Fibroblast of villous mesenchyme (primary cell): ENCODE measurements around the gene CLDN9. TPM values are rescaled to one million over a fixed set of nuclear protein-coding genes. Genes with fewer than 3 reads are reported as not detected.

Experiments used
- DNase-seq: peaks from one replicate; pipeline ENCODE4 v3.0.0-alpha.2; 2010; ENCODE audit warnings: low read depth
- H3K4me3 ChIP-seq: 2 replicates; pipeline ENCODE4 v1.5.1; 2011; ENCODE audit warnings: low read depth, mild to moderate bottlenecking, low read length
- total RNA-seq: library from RNA; depleted of rRNA; stranded (reverse); fragments of >200 nt; gene quantifications from 2 replicates; pipeline ENCODE4 v1.2.3, GENCODE V29; 2012
- TF ChIP-seq, protein P1 (sequence below): IDR thresholded peaks from 2 replicates; pipeline ENCODE4 v1.5.1; 2012; ENCODE audit warnings: low read depth, mild to moderate bottlenecking, low read length; ENCODE audit not compliant: insufficient read depth

CLDN9 gene
- total RNA-seq, 1 donor: not detected

DNA sequence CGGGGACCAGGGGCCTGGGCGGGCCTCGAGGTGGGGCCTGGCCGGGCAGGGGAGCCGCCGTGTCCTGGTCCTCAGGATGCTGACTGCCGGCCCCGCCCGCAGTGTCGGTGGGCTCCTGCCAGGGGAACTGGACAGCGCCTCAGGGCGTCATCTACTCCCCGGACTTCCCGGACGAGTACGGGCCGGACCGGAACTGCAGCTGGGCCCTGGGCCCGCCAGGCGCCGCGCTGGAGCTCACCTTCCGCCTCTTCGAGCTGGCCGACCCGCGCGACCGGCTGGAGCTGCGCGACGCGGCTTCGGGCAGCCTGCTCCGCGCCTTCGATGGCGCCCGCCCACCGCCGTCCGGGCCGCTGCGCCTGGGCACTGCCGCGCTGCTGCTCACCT lies 45.9 kb upstream of the CLDN9 start:
- no peak for DNase-seq
- TF ChIP-seq, protein P1, sequence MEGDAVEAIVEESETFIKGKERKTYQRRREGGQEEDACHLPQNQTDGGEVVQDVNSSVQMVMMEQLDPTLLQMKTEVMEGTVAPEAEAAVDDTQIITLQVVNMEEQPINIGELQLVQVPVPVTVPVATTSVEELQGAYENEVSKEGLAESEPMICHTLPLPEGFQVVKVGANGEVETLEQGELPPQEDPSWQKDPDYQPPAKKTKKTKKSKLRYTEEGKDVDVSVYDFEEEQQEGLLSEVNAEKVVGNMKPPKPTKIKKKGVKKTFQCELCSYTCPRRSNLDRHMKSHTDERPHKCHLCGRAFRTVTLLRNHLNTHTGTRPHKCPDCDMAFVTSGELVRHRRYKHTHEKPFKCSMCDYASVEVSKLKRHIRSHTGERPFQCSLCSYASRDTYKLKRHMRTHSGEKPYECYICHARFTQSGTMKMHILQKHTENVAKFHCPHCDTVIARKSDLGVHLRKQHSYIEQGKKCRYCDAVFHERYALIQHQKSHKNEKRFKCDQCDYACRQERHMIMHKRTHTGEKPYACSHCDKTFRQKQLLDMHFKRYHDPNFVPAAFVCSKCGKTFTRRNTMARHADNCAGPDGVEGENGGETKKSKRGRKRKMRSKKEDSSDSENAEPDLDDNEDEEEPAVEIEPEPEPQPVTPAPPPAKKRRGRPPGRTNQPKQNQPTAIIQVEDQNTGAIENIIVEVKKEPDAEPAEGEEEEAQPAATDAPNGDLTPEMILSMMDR: no peak
- no peak overlapping the region for H3K4me3 ChIP-seq

DNA sequence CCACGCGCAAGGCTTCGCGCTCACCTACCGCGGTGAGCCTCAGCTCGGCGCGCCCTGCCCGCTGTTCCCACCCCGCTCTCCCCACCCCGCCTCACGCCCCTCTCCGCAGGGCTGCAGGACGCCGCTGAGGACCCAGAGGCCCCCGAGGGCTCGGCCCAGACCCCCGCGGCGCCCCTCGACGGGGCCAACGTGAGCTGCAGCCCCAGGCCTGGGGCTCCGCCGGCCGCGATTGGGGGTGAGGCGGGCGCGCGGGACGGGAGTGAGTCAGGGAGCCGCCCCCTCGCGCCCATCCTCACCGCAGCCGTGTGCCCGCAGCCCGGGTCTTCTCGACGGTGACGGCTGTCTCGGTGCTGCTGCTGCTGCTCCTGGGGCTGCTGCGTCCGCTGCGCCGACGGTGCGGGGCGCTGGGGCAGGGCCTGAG lies 45.5 kb upstream of the CLDN9 start:
- TF ChIP-seq, protein P1: no peak
- no peak overlapping the region for H3K4me3 ChIP-seq
- DNase-seq: no peak

DNA sequence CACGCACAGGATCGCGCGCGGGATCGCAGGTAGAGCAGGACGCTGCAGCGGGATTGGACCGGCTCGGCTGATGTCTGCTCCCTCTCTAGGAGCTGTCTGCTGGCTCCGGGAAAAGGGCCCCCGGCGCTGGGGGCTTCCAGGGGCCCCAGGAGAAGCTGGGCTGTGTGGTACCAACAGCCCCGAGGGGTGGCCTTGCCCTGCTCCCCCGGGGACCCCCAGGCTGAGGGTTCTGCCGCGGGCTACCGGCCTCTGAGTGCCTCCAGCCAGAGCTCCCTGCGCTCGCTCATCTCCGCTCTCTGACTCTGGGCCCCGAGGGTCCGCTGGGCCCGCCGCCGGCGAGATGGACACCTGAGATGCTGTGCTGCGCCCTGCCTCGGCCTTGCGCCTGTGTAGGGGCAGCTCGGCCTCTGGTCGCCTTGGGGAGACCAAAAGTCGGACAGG lies 45.0 kb upstream of the CLDN9 start:
- TF ChIP-seq, protein P1: no peak
- H3K4me3 ChIP-seq: no peak overlapping the region
- DNase-seq: no peak

DNA sequence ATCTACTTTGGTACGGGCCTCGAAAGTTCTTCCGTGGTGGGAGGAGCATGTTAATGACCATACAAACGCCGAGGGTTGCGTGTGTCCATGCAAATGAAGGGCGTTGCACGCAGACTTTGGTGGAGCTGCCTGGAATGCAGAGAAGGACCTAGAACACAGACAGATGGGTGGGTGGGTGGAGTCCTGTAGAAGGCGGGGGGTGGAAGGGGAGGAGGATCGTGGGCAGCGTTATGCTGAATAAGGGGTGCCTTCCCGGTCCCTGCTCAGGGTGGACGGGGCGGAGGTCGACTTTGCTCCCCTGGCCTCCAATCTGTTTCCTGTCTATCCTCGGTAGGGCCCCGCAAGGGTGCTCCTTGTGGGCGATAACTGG lies 44.4 kb upstream of the CLDN9 start:
- H3K4me3 ChIP-seq: peak overlapping the region; percentile 65
- TF ChIP-seq, protein P1: no peak
- no peak for DNase-seq

DNA sequence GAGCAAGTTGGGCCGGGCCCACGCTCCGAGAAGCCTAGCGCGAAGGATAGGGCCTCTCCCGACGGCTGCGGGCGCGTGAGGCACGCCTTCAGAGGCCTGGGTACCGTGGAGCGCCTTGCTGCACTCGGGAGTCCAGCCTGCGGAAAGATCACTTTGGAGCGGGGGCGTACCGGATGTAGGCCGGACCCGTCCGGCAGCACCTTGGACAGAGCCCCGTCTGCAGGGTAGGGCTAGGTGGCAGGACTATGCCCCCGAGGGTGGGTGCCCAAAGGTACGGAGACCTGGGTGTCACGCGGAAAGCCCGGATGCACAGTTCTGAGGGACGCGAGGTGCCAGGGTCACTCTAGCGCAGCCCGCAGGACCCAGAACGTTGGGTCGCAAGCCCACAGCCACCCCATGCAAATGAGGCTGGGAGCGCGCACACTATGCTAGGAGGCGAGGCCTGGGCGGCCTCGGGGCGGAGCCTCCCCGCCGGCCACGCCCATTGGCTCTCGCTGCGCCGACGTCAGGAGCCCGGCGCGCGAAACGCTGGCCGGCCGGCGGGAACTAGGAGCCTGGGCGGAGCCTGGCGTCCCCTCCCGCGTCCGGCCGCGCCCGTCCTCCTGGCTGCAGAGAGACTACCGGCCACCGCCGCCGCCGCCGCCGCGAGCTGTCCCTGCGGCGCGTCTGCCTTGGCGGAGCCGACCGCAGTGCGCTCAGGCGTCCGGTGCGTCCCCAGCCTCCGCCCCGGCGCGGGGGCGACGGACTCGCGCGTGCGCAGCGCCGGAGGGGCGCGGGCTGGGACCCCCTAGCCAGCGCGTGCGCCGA lies 43.8 kb upstream of the CLDN9 start, which contains the start of gene PAQR4:
Gene PAQR4, plus strand, starts transcription at position 611 of the 807 bp plus-strand sequence. CDS start 327 bp downstream, outside the sequence.
- DNase-seq: peak; percentile 84
- peak within 1 kb of the TSS; percentile 65 for H3K4me3 ChIP-seq
- TF ChIP-seq, protein P1: no peak

DNA sequence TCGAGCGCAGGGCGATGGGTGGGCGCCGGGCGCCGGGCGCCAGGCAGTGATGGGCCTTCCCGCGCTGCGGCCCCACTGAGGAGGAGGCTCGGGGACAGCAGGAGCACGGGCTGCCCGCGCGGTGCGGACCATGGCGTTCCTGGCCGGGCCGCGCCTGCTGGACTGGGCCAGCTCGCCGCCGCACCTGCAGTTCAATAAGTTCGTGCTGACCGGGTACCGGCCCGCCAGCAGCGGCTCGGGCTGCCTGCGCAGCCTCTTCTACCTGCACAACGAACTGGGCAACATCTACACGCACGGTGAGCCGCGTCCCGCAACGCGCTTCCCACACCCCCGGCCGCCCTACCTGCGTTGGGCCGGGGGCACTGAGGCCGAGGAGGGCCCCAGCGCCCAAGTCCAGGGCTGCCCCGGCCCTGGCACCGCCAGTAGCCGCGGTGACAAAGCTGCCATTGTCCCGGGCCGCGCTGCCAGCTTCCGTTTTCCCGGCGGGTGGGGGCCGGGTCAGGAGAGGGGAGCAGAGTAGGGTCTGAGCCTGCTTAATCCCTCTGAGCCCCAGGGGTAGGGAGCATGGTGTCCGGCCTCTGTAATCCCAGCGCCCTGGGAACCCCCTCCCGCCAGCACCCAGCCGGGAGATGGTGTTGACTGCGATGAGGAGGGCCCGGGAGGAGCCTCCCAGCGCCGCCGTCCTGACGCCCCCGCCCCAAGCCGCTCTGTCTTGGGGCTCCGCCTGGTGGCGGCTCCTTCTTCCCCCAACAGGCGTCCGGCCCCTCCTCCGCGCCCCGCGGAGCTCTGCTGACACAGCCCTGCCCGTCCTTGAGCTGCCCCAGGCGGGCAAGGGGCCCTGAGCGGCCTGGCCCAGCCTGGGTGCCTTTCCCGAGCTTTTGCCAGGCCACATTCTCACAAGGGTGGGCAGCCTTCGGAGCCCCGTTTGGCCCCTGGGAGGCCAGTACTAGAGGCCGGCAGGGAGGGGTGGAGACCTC lies 42.9 kb upstream of the CLDN9 start:
- H3K4me3 ChIP-seq: peak overlapping the region; percentile 62

More for the DNA sequence above, 42.9 kb upstream of the CLDN9 start:
- DNase-seq: peak; percentile 30
- TF ChIP-seq, protein P1: peak; percentile 46
